ENCODE results near the gene MAP3K13. TPM values are rescaled to one million over a fixed set of nuclear protein-coding genes. Genes with fewer than 3 reads are reported as not detected.
"Not testable (repeated sequence)": the region's sequence is repeated elsewhere in the genome, so short reads cannot be mapped to it uniquely, and the experiment has no call there.

The MAP3K13 gene
- total RNA-seq, 4 donors from 2014 or later = 8.8 to 47.8 (median 17.2) TPM

- H3K36me3 ChIP-seq = no peaks in the 10 kb centered on the region
- no peak for DNase-seq
- H3K4me1 ChIP-seq = no peaks in the 10 kb centered on the region
- H3K4me3 ChIP-seq = no peak overlapping the region
- intact Hi-C loops (cut with DNase I; ENCODE audit: low total_unique reads) = no loop called here
- no peaks in the 10 kb centered on the region for H3K9me3 ChIP-seq
- TF ChIP-seq, protein P1, sequence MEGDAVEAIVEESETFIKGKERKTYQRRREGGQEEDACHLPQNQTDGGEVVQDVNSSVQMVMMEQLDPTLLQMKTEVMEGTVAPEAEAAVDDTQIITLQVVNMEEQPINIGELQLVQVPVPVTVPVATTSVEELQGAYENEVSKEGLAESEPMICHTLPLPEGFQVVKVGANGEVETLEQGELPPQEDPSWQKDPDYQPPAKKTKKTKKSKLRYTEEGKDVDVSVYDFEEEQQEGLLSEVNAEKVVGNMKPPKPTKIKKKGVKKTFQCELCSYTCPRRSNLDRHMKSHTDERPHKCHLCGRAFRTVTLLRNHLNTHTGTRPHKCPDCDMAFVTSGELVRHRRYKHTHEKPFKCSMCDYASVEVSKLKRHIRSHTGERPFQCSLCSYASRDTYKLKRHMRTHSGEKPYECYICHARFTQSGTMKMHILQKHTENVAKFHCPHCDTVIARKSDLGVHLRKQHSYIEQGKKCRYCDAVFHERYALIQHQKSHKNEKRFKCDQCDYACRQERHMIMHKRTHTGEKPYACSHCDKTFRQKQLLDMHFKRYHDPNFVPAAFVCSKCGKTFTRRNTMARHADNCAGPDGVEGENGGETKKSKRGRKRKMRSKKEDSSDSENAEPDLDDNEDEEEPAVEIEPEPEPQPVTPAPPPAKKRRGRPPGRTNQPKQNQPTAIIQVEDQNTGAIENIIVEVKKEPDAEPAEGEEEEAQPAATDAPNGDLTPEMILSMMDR (IDR thresholded peaks at IDR 0.05) = no peak
- no peak for TF ChIP-seq POLR2A (IDR thresholded peaks at IDR 0.05)
- H3K27ac ChIP-seq = no peak overlapping the region
- H3K27me3 ChIP-seq = no peaks in the 10 kb centered on the region
Observed at GRCh38 chr3:185473290-185473815, 110.4 kb downstream of the MAP3K13 start.

GRCh38 chr3:185474922-185475321, 112.0 kb downstream of the MAP3K13 start:
- H3K4me3 ChIP-seq; DNase-seq; H3K36me3 ChIP-seq; H3K9me3 ChIP-seq; H3K4me1 ChIP-seq; H3K27ac ChIP-seq; intact Hi-C loops (cut with DNase I; ENCODE audit: low total_unique reads); H3K27me3 ChIP-seq: not testable (repeated sequence)

- Histone ChIP-seq H3K9me3 (no peaks in the 10 kb centered on the region), H3K27me3 (no peaks in the 10 kb centered on the region), H3K4me1 (no peaks in the 10 kb centered on the region), H3K36me3 (no peaks in the 10 kb centered on the region), H3K4me3 (no peak overlapping the region), H3K27ac (no peak overlapping the region)
- no peak for DNase-seq
- intact Hi-C loops (cut with DNase I; ENCODE audit: low total_unique reads) = no loop called here
- no peak for TF ChIP-seq POLR2A (IDR thresholded peaks at IDR 0.05)
- TF ChIP-seq, protein P1 (IDR thresholded peaks at IDR 0.05) = no peak
Observed at GRCh38 chr3:185477316-185477715, 114.4 kb downstream of the MAP3K13 start.

- H3K4me3 ChIP-seq = no peak overlapping the region
- DNase-seq = no peak
- H3K4me1 ChIP-seq = no peaks in the 10 kb centered on the region
- no peaks in the 10 kb centered on the region for H3K27me3 ChIP-seq
- no peak overlapping the region for H3K27ac ChIP-seq
- H3K9me3 ChIP-seq = no peaks in the 10 kb centered on the region
- TF ChIP-seq, protein P1 (IDR thresholded peaks at IDR 0.05) = no peak
- TF ChIP-seq POLR2A (IDR thresholded peaks at IDR 0.05) = no peak
- H3K36me3 ChIP-seq = no peaks in the 10 kb centered on the region
- intact Hi-C loops (cut with DNase I; ENCODE audit: low total_unique reads) = no loop called here
Observed at GRCh38 chr3:185479373-185479945, 116.5 kb downstream of the MAP3K13 start.

GRCh38 chr3:185484296-185484695, 121.4 kb downstream of the MAP3K13 start:
- Histone ChIP-seq H3K9me3 (no peaks in the 10 kb centered on the region), H3K4me1 (no peaks in the 10 kb centered on the region), H3K27ac (no peak overlapping the region), H3K36me3 (no peaks in the 10 kb centered on the region), H3K4me3 (no peak overlapping the region), H3K27me3 (no peaks in the 10 kb centered on the region)
- intact Hi-C loops (cut with DNase I; ENCODE audit: low total_unique reads) = no loop called here
- TF ChIP-seq POLR2A (IDR thresholded peaks at IDR 0.05) = no peak
- TF ChIP-seq, protein P1 (IDR thresholded peaks at IDR 0.05) = no peak
- no peak for DNase-seq

GRCh38 chr3:185486394-185486793, 123.5 kb downstream of the MAP3K13 start:
- Histone ChIP-seq H3K27ac (no peak overlapping the region), H3K4me3 (no peak overlapping the region), H3K4me1 (no peaks in the 10 kb centered on the region), H3K27me3 (no peaks in the 10 kb centered on the region), H3K36me3 (no peaks in the 10 kb centered on the region), H3K9me3 (no peaks in the 10 kb centered on the region)
- TF ChIP-seq, protein P1 (IDR thresholded peaks at IDR 0.05) = no peak
- no peak for TF ChIP-seq POLR2A (IDR thresholded peaks at IDR 0.05)
- intact Hi-C loops (cut with DNase I; ENCODE audit: low total_unique reads) = no loop called here
- DNase-seq = no peak

All from uterus (tissue), 4 donors.